Kidney (tissue), 14 donors: ENCODE measurements around the gene THY1. TPM values are rescaled to one million over a fixed set of nuclear protein-coding genes. Genes with fewer than 3 reads are reported as not detected.
A peak's percentile ranks its signal among the peaks of the same experiment; 100 is the strongest.

Experiments
- DNase-seq, 5 donors: peaks; one replicate each; pipeline ENCODE4 v3.0.0-alpha.2; 2013 to 2020
- FAIRE-seq: peaks from 2 replicates; lab custom pipeline; 2012; peaks lifted over from hg19 to GRCh38; lab: Jason Lieb, UNC
- H3K27ac ChIP-seq, 2 donors: one replicate each; pipeline ENCODE4 v1.7.0; 2013; ENCODE audit warnings: low read depth in 2 of 2, low read length in 2 of 2, inconsistent platforms in 1 of 2
- H3K27me3 ChIP-seq: one replicate; pipeline ENCODE4 v1.7.1; 2013; ENCODE audit warnings: low read length, inconsistent platforms; ENCODE audit not compliant: control insufficient read depth, insufficient read depth
- H3K36me3 ChIP-seq, 3 donors: one replicate each; pipeline versions ENCODE4 v1.7.0 to v1.7.1; 2013; ENCODE audit warnings: low read length in 3 of 3, control low read depth in 1 of 3, inconsistent platforms in 1 of 3; ENCODE audit not compliant: insufficient read depth in 3 of 3, control insufficient read depth in 2 of 3
- H3K4me1 ChIP-seq, 3 donors: one replicate each; pipeline versions ENCODE4 v1.7.0 to v1.7.1; 2013; ENCODE audit warnings: low read length in 3 of 3, inconsistent platforms in 1 of 3, low read depth in 1 of 3; ENCODE audit not compliant: control insufficient read depth in 2 of 3, insufficient read depth in 2 of 3
- H3K4me3 ChIP-seq, 3 donors: one replicate each; pipeline versions ENCODE4 v1.7.0 to v1.8.1; 2013; ENCODE audit warnings: low read length in 3 of 3, control low read depth in 1 of 3, inconsistent platforms in 1 of 3
- H3K9ac ChIP-seq, 3 donors: one replicate each; pipeline versions ENCODE4 v1.7.0 to v1.7.1; 2013; ENCODE audit warnings: low read length in 3 of 3, control low read depth in 1 of 3, inconsistent platforms in 1 of 3
- H3K9me3 ChIP-seq, 3 donors: one replicate each; pipeline versions ENCODE4 v1.7.0 to v1.7.1; 2013; ENCODE audit warnings: low read length in 3 of 3, control low read depth in 1 of 3, inconsistent platforms in 1 of 3; ENCODE audit not compliant: control insufficient read depth in 2 of 3, insufficient read depth in 1 of 3
- CTCF ChIP-seq: IDR thresholded peaks from 3 replicates; pipeline ENCODE4 v1.5.1; 2012; ENCODE audit warnings: mild to moderate bottlenecking, moderate library complexity, borderline replicate concordance; ENCODE audit not compliant: insufficient read depth; ENCODE audit errors: extremely low read depth
- intact Hi-C: fragments of 100-400 bp; cut with DNase I; formaldehyde crosslinking; loops from one replicate; pipeline ENCODE4 v1.11.1; 2022
- polyA plus RNA-seq: library from polyadenylated mRNA; stranded (reverse); fragments of 350-450 nt; fragmentation: Illumina TruSeq; extraction: RNeasy Lipid Tissue Mini Kit (QIAGEN cat#74804); gene quantifications from one replicate; pipeline ENCODE4 v1.2.3, GENCODE V29; 2014; ENCODE audit warnings: low read depth, low replicate concordance; ENCODE audit not compliant: insufficient read depth
- total RNA-seq: library from RNA; stranded (reverse); fragmentation: NEBNext Ultra II Directional; extraction: Animal tissue kit (Norgen Biotek cat#: 25700); gene quantifications from one replicate; pipeline ENCODE4 v1.2.1, GENCODE V29; 2021
- donor health status: control.
- donor health status: control.
- donor health status: control.
- donor health status: control.
- donor health status: control.
- donor health status: DM: yes; HTN: yes; CAD: no.
- donor health status: Normal renal cell carcinoma (clear cell type).

Gene THY1
- total and polyA plus RNA-seq, 2 donors from 2014 or later = 17.5 to 240 TPM

- FAIRE-seq = no peak
- TF ChIP-seq CTCF = no peak
Observed at GRCh38 chr11:119424276-119424675, 1.3 kb upstream of the THY1 start.

GRCh38 chr11:119423509-119424254 lies 710 bp upstream of the THY1 start:
- no peaks in the 10 kb centered on the region for H3K27me3 ChIP-seq
- H3K4me3 ChIP-seq = peak overlapping the region in 1 of 3 donors; percentile 62
- H3K4me1 ChIP-seq = peaks cover 3 to 30% (median 25%) of the 10 kb centered on the region in 3 donors
- no peak for FAIRE-seq
- no peaks in the 10 kb centered on the region for H3K36me3 ChIP-seq
- intact Hi-C loops = no loop called here
- no peak overlapping the region for H3K27ac ChIP-seq
- no peak for DNase-seq
- TF ChIP-seq CTCF = no peak
- H3K9me3 ChIP-seq = no peaks in the 10 kb centered on the region
- H3K9ac ChIP-seq = no peak overlapping the region

More at GRCh38 chr11:119424276-119424675, 1.3 kb upstream of the THY1 start:
- intact Hi-C loops = no loop called here
- no peaks in the 10 kb centered on the region for H3K9me3 ChIP-seq
- DNase-seq = no peak
- no peak overlapping the region for H3K27ac ChIP-seq
- no peaks in the 10 kb centered on the region for H3K27me3 ChIP-seq
- no peaks in the 10 kb centered on the region for H3K36me3 ChIP-seq
- peaks cover 3 to 27% (median 24%) of the 10 kb centered on the region in 3 donors for H3K4me1 ChIP-seq
- H3K4me3 ChIP-seq = no peak overlapping the region
- H3K9ac ChIP-seq = no peak overlapping the region

- DNase-seq (peak in 4 of 5 donors; percentile 61 to 70 (median 66)), FAIRE-seq (no peak)
- Histone ChIP-seq H3K9me3 (no peaks in the 10 kb centered on the region), H3K27ac (peak overlapping the region; percentile 5 to 58), H3K27me3 (no peaks in the 10 kb centered on the region), H3K9ac (peak overlapping the region in 2 of 3 donors; percentile 15 to 59), H3K4me1 (peaks cover 3 to 34% (median 30%) of the 10 kb centered on the region in 3 donors), H3K36me3 (no peaks in the 10 kb centered on the region), H3K4me3 (peak overlapping the region; percentile 43 to 62 (median 44))
- no peak for TF ChIP-seq CTCF
- intact Hi-C loops = no loop called here
Observed at GRCh38 chr11:119421941-119422808, 797 bp downstream of the THY1 start.
